ENCODE measurements around the gene KHDRBS1.
A peak's percentile ranks its signal among the peaks of the same experiment; 100 is the strongest.
"Not testable (repeated sequence)": the region's sequence is repeated elsewhere in the genome, so short reads cannot be mapped to it uniquely, and the experiment has no call there.

The KHDRBS1 gene

GRCh38 chr1:32020339-32020738, 6.7 kb downstream of the KHDRBS1 start:
- Histone ChIP-seq H2AFZ (ENCODE audit: low read depth, low read length) (no peak overlapping the region), H3K27ac (ENCODE audit: low read length) (no peak overlapping the region), H3K36me3 (ENCODE audit: insufficient read depth, low read length) (peaks cover 74% of the 10 kb centered on the region), H3K9me3 (ENCODE audit: insufficient read depth, low read length, severe bottlenecking) (no peaks in the 10 kb centered on the region), H3K4me3 (ENCODE audit: low read depth in 1 of 2, low read length in 2 of 2) (no peak overlapping the region), H3K27me3 (ENCODE audit: insufficient read depth, low read length, poor library complexity) (no peaks in the 10 kb centered on the region), H4K20me1 (ENCODE audit: insufficient read depth, low read length) (peaks cover 91% of the 10 kb centered on the region), H3K9ac (ENCODE audit: low read depth, low read length) (no peak overlapping the region), H3K4me2 (ENCODE audit: insufficient read depth, low read length) (peak overlapping the region; percentile 29; the same call in 1 of the 2 replicates), H3K79me2 (ENCODE audit: insufficient read depth, low read length) (peaks cover 99% of the 10 kb centered on the region), H3K4me1 (ENCODE audit: insufficient read depth, low read length) (peaks cover 49% of the 10 kb centered on the region)
- ATAC-seq (ENCODE audit: insufficient read depth, low read depth) (no peak), DNase-seq (no peak)
- TF ChIP-seq CTCF (IDR thresholded peaks at IDR 0.05; ENCODE audit: borderline replicate concordance, extremely low read depth, low read length, poor library complexity, severe bottlenecking) (no peak), EZH2 (IDR thresholded peaks at IDR 0.05; ENCODE audit: borderline replicate concordance, low read depth, low read length, severe bottlenecking) (no peak)

- Histone ChIP-seq H3K79me2 (ENCODE audit: insufficient read depth, low read length) (peaks cover 99% of the 10 kb centered on the region), H3K4me1 (ENCODE audit: insufficient read depth, low read length) (peaks cover 36% of the 10 kb centered on the region), H4K20me1 (ENCODE audit: insufficient read depth, low read length) (peaks cover 90% of the 10 kb centered on the region), H3K36me3 (ENCODE audit: insufficient read depth, low read length) (peaks cover 73% of the 10 kb centered on the region)
- not testable (repeated sequence) for H3K4me2 ChIP-seq (ENCODE audit: insufficient read depth, low read length); H3K9ac ChIP-seq (ENCODE audit: low read depth, low read length); H3K27me3 ChIP-seq (ENCODE audit: insufficient read depth, low read length, poor library complexity); H3K27ac ChIP-seq (ENCODE audit: low read length); ATAC-seq (ENCODE audit: insufficient read depth, low read depth); H3K9me3 ChIP-seq (ENCODE audit: insufficient read depth, low read length, severe bottlenecking); H3K4me3 ChIP-seq (ENCODE audit: low read depth in 1 of 2, low read length in 2 of 2); H2AFZ ChIP-seq (ENCODE audit: low read depth, low read length); DNase-seq
Measured at GRCh38 chr1:32021574-32022018, 7.9 kb downstream of the KHDRBS1 start.

- Histone ChIP-seq H3K36me3 (ENCODE audit: insufficient read depth, low read length) (peaks cover 68% of the 10 kb centered on the region), H4K20me1 (ENCODE audit: insufficient read depth, low read length) (peaks cover 92% of the 10 kb centered on the region), H3K27ac (ENCODE audit: low read length) (no peak overlapping the region), H3K79me2 (ENCODE audit: insufficient read depth, low read length) (peaks cover 99% of the 10 kb centered on the region), H2AFZ (ENCODE audit: low read depth, low read length) (no peak overlapping the region), H3K9ac (ENCODE audit: low read depth, low read length) (no peak overlapping the region), H3K9me3 (ENCODE audit: insufficient read depth, low read length, severe bottlenecking) (no peaks in the 10 kb centered on the region), H3K27me3 (ENCODE audit: insufficient read depth, low read length, poor library complexity) (no peaks in the 10 kb centered on the region), H3K4me2 (ENCODE audit: insufficient read depth, low read length) (no peak overlapping the region), H3K4me3 (ENCODE audit: low read depth in 1 of 2, low read length in 2 of 2) (no peak overlapping the region), H3K4me1 (ENCODE audit: insufficient read depth, low read length) (peaks cover 24% of the 10 kb centered on the region)
- no peak for DNase-seq
- TF ChIP-seq EZH2 (IDR thresholded peaks at IDR 0.05; ENCODE audit: borderline replicate concordance, low read depth, low read length, severe bottlenecking) (no peak), CTCF (IDR thresholded peaks at IDR 0.05; ENCODE audit: borderline replicate concordance, extremely low read depth, low read length, poor library complexity, severe bottlenecking) (no peak)
- ATAC-seq (ENCODE audit: insufficient read depth, low read depth), result no peak
Measured at GRCh38 chr1:32023351-32023750, 9.7 kb downstream of the KHDRBS1 start.

GRCh38 chr1:32025515-32025914, 11.8 kb downstream of the KHDRBS1 start:
- H3K4me1 ChIP-seq (ENCODE audit: insufficient read depth, low read length), result peaks cover 6% of the 10 kb centered on the region; the same call in 1 of the 2 replicates
- peaks cover 74% of the 10 kb centered on the region for H3K36me3 ChIP-seq (ENCODE audit: insufficient read depth, low read length)
- H3K4me2 ChIP-seq (ENCODE audit: insufficient read depth, low read length), result no peak overlapping the region
- H3K27ac ChIP-seq (ENCODE audit: low read length), result no peak overlapping the region
- peaks cover 100% of the 10 kb centered on the region for H3K79me2 ChIP-seq (ENCODE audit: insufficient read depth, low read length)
- no peak overlapping the region for H2AFZ ChIP-seq (ENCODE audit: low read depth, low read length)
- H3K4me3 ChIP-seq (ENCODE audit: low read depth in 1 of 2, low read length in 2 of 2), result no peak overlapping the region
- no peaks in the 10 kb centered on the region for H3K27me3 ChIP-seq (ENCODE audit: insufficient read depth, low read length, poor library complexity)
- H3K9me3 ChIP-seq (ENCODE audit: insufficient read depth, low read length, severe bottlenecking), result no peaks in the 10 kb centered on the region
- no peak overlapping the region for H3K9ac ChIP-seq (ENCODE audit: low read depth, low read length)
- TF ChIP-seq EZH2 (IDR thresholded peaks at IDR 0.05; ENCODE audit: borderline replicate concordance, low read depth, low read length, severe bottlenecking) (no peak), CTCF (IDR thresholded peaks at IDR 0.05; ENCODE audit: borderline replicate concordance, extremely low read depth, low read length, poor library complexity, severe bottlenecking) (no peak)
- no peak for ATAC-seq (ENCODE audit: insufficient read depth, low read depth)
- no peak for DNase-seq
- H4K20me1 ChIP-seq (ENCODE audit: insufficient read depth, low read length), result peaks cover 91% of the 10 kb centered on the region

Data from DND-41 (cell line).